ENCODE measurements around the gene FAM13C.

The FAM13C gene

GRCh38 chr10:59317066-59317465 is 45.3 kb downstream of the FAM13C start:
- DNase-seq (ENCODE audit: low read depth in 3 of 3): no peak

- DNase-seq (ENCODE audit: low read depth in 3 of 3): no peak
Measured at GRCh38 chr10:59315465-59315864, 46.9 kb downstream of the FAM13C start.

GRCh38 chr10:59314268-59314667 is 48.1 kb downstream of the FAM13C start:
- DNase-seq (ENCODE audit: low read depth in 3 of 3): no peak

- DNase-seq (ENCODE audit: low read depth in 3 of 3): no peak
Measured at GRCh38 chr10:59312247-59312646, 50.1 kb downstream of the FAM13C start.

- no peak for DNase-seq (ENCODE audit: low read depth in 3 of 3)
Measured at GRCh38 chr10:59311025-59311424, 51.3 kb downstream of the FAM13C start.

GRCh38 chr10:59310324-59310914 is 51.9 kb downstream of the FAM13C start:
- no peak for DNase-seq (ENCODE audit: low read depth in 3 of 3)

GRCh38 chr10:59304521-59305097 is 57.7 kb downstream of the FAM13C start:
- DNase-seq (ENCODE audit: low read depth in 3 of 3): no peak

GRCh38 chr10:59303018-59303417 is 59.3 kb downstream of the FAM13C start:
- no peak for DNase-seq (ENCODE audit: low read depth in 3 of 3)

- no peak for DNase-seq (ENCODE audit: low read depth in 3 of 3)
Measured at GRCh38 chr10:59302381-59302780, 60.0 kb downstream of the FAM13C start.

GRCh38 chr10:59301067-59301754 is 61.1 kb downstream of the FAM13C start:
- DNase-seq (ENCODE audit: low read depth in 3 of 3): no peak

- no peak for DNase-seq (ENCODE audit: low read depth in 3 of 3)
Measured at GRCh38 chr10:59300386-59300785, 62.0 kb downstream of the FAM13C start.

GRCh38 chr10:59299933-59300332 is 62.4 kb downstream of the FAM13C start:
- no peak for DNase-seq (ENCODE audit: low read depth in 3 of 3)

GRCh38 chr10:59290448-59290847 is 71.9 kb downstream of the FAM13C start:
- no peak for DNase-seq (ENCODE audit: low read depth in 3 of 3)

GRCh38 chr10:59289853-59290252 is 72.5 kb downstream of the FAM13C start:
- DNase-seq (ENCODE audit: low read depth in 3 of 3): no peak

- DNase-seq (ENCODE audit: low read depth in 3 of 3): no peak
Measured at GRCh38 chr10:59287587-59288255, 74.6 kb downstream of the FAM13C start.

GRCh38 chr10:59285848-59286247 is 76.5 kb downstream of the FAM13C start:
- DNase-seq (ENCODE audit: low read depth in 3 of 3): no peak

GRCh38 chr10:59285073-59285472 is 77.3 kb downstream of the FAM13C start:
- DNase-seq (ENCODE audit: low read depth in 3 of 3): no peak

GRCh38 chr10:59284118-59284975 is 78.0 kb downstream of the FAM13C start:
- DNase-seq (ENCODE audit: low read depth in 3 of 3): no peak

- no peak for DNase-seq (ENCODE audit: low read depth in 3 of 3)
Measured at GRCh38 chr10:59283456-59284091, 78.8 kb downstream of the FAM13C start.

- DNase-seq (ENCODE audit: low read depth in 3 of 3): no peak
Measured at GRCh38 chr10:59281861-59282260, 80.5 kb downstream of the FAM13C start.

- no peak for DNase-seq (ENCODE audit: low read depth in 3 of 3)
Measured at GRCh38 chr10:59279991-59280505, 82.3 kb downstream of the FAM13C start.
